Stimulated activated CD8-positive, alpha-beta memory T cell treated with anti-CD3 and anti-CD28 coated beads, Interleukin-7, amount 100 ng/mL, for 4 hours (primary cell): ENCODE data around the gene SHKBP1.
"Not testable (repeated sequence)": the region's sequence is repeated elsewhere in the genome, so short reads cannot be mapped to it uniquely, and the experiment has no call there.

Source experiments
- DNase-seq, 2 donors: peaks; one replicate each; pipeline ENCODE4 v3.0.0-alpha.2; 2020; ENCODE audit warnings: low read depth in 2 of 2

Gene SHKBP1

GRCh38 chr19:40555978-40556689 lies 20.5 kb upstream of the SHKBP1 start:
- no peak for DNase-seq

GRCh38 chr19:40556953-40557530 lies 19.6 kb upstream of the SHKBP1 start:
- no peak for DNase-seq

GRCh38 chr19:40559394-40559793 lies 17.3 kb upstream of the SHKBP1 start:
- DNase-seq, result no peak

GRCh38 chr19:40560092-40560507 lies 16.6 kb upstream of the SHKBP1 start:
- DNase-seq, result no peak

- no peak for DNase-seq
Observed at GRCh38 chr19:40561947-40562346, 14.7 kb upstream of the SHKBP1 start.

GRCh38 chr19:40564535-40564934 lies 12.1 kb upstream of the SHKBP1 start:
- not testable (repeated sequence) for DNase-seq

- no peak for DNase-seq
Observed at GRCh38 chr19:40565355-40565754, 11.3 kb upstream of the SHKBP1 start.

- DNase-seq, result no peak
Observed at GRCh38 chr19:40565910-40566495, 10.7 kb upstream of the SHKBP1 start.

- DNase-seq, result no peak
Observed at GRCh38 chr19:40567040-40567749, 9.5 kb upstream of the SHKBP1 start.

GRCh38 chr19:40567750-40568494 lies 8.8 kb upstream of the SHKBP1 start:
- no peak for DNase-seq

GRCh38 chr19:40570313-40571004 lies 6.2 kb upstream of the SHKBP1 start:
- peak; percentile 89 to 91 for DNase-seq

- DNase-seq, result no peak
Observed at GRCh38 chr19:40571005-40571318, 5.7 kb upstream of the SHKBP1 start.

GRCh38 chr19:40571831-40572495 lies 4.7 kb upstream of the SHKBP1 start:
- DNase-seq, result no peak

GRCh38 chr19:40575326-40575725 lies 1.3 kb upstream of the SHKBP1 start:
- no peak for DNase-seq

- DNase-seq, result no peak
Observed at GRCh38 chr19:40576151-40576584, 505 bp upstream of the SHKBP1 start.

GRCh38 chr19:40578442-40578908 lies 1.8 kb downstream of the SHKBP1 start:
- no peak for DNase-seq

- DNase-seq, result no peak
Observed at GRCh38 chr19:40580619-40581018, 3.9 kb downstream of the SHKBP1 start.

GRCh38 chr19:40581531-40581930 lies 4.9 kb downstream of the SHKBP1 start:
- DNase-seq, result no peak

- no peak for DNase-seq
Observed at GRCh38 chr19:40582467-40582866, 5.8 kb downstream of the SHKBP1 start.

GRCh38 chr19:40583283-40583682 lies 6.6 kb downstream of the SHKBP1 start:
- no peak for DNase-seq

- DNase-seq, result no peak
Observed at GRCh38 chr19:40584007-40584406, 7.3 kb downstream of the SHKBP1 start.
